Ishikawa (cell line): Measurements from ENCODE around the gene CCT3.
A peak's percentile ranks its signal among the peaks of the same experiment; 100 is the strongest.

ENCODE experiments used
- CEBPB ChIP-seq: IDR thresholded peaks from 2 replicates; pipeline ENCODE4 v1.6.1; 2012
- CREB1 ChIP-seq: IDR thresholded peaks from 2 replicates; pipeline ENCODE4 v1.6.1; 2012; ENCODE audit warnings: low read depth
- EGR1 ChIP-seq: IDR thresholded peaks from 2 replicates; pipeline ENCODE4 v1.6.1; 2012
- EP300 ChIP-seq: IDR thresholded peaks from 2 replicates; pipeline ENCODE4 v1.6.1; 2012; ENCODE audit warnings: borderline replicate concordance
- FOXM1 ChIP-seq: IDR thresholded peaks from 2 replicates; pipeline ENCODE4 v1.6.1; 2012; ENCODE audit warnings: low read depth, borderline replicate concordance
- NFIC ChIP-seq: IDR thresholded peaks from 2 replicates; pipeline ENCODE4 v1.6.1; 2012
- RAD21 ChIP-seq: IDR thresholded peaks from 2 replicates; pipeline ENCODE4 v1.6.1; 2012; ENCODE audit warnings: low read depth
- TAF1 ChIP-seq: IDR thresholded peaks from 2 replicates; pipeline ENCODE4 v1.6.1; 2012; ENCODE audit warnings: low read depth, mild to moderate bottlenecking
- TCF12 ChIP-seq: IDR thresholded peaks from 2 replicates; pipeline ENCODE4 v1.6.1; 2012; ENCODE audit warnings: low read depth
- TEAD4 ChIP-seq: IDR thresholded peaks from 2 replicates; pipeline ENCODE4 v1.6.1; 2012
- YY1 ChIP-seq: IDR thresholded peaks from 2 replicates; pipeline ENCODE4 v1.6.1; 2012; ENCODE audit warnings: low read depth
- ZBTB7A ChIP-seq: IDR thresholded peaks from 2 replicates; pipeline ENCODE4 v1.6.1; 2012; ENCODE audit warnings: low read depth
- TF ChIP-seq, protein P1 (sequence below): IDR thresholded peaks from 2 replicates; pipeline ENCODE4 v1.6.1; 2012
- TF ChIP-seq, protein P2 (sequence below): IDR thresholded peaks from 2 replicates; pipeline ENCODE4 v1.6.1; 2012; ENCODE audit warnings: low read depth, mild to moderate bottlenecking
- TF ChIP-seq, protein P3 (sequence below): IDR thresholded peaks from 2 replicates; pipeline ENCODE4 v1.6.1; 2012

Gene CCT3

DNA sequence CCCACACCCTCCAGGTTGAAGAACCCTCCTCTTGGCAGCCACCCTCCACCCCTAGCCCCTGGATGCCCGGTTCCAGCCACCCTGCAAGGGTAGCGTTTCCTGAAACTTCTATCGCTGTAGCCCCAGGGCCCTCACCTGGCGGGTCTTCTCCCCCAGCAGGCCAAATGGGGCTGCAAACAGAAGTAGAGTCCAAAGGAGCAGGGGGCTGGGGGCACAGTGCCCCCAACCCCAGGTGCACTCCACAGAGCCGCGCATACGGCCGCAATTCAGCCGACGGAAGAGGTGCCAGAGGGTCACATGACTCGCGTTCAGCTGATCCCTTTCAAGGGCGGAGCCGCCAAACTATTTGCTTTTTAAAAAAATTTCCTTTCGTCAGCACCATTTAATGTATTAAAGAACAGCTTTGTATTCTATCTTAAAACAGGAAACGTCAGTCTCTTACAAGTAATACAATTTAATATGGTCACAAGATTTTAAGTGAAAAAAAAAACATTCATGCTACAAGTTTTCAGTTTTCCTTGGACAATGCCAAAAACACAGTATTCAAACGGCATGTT lies 42.6 kb downstream of the CCT3 start, which contains the start of gene GLMP:
TSS of gene GLMP (minus strand) at position 289 of the 557 bp plus-strand sequence. CDS start at position 255, 34 bp downstream.
- TF ChIP-seq, protein P1, sequence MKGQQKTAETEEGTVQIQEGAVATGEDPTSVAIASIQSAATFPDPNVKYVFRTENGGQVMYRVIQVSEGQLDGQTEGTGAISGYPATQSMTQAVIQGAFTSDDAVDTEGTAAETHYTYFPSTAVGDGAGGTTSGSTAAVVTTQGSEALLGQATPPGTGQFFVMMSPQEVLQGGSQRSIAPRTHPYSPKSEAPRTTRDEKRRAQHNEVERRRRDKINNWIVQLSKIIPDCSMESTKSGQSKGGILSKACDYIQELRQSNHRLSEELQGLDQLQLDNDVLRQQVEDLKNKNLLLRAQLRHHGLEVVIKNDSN: peak; percentile 98
- TF ChIP-seq NFIC: peak; percentile 38
- TF ChIP-seq EP300: no peak
- TF ChIP-seq ZBTB7A: peak; percentile 32; the same call in 1 of the 2 replicates
- 0 out of 2 replicates have a peak, but pooled peaks have one; percentile 18 for TF ChIP-seq TEAD4
- TF ChIP-seq FOXM1: no peak

DNA sequence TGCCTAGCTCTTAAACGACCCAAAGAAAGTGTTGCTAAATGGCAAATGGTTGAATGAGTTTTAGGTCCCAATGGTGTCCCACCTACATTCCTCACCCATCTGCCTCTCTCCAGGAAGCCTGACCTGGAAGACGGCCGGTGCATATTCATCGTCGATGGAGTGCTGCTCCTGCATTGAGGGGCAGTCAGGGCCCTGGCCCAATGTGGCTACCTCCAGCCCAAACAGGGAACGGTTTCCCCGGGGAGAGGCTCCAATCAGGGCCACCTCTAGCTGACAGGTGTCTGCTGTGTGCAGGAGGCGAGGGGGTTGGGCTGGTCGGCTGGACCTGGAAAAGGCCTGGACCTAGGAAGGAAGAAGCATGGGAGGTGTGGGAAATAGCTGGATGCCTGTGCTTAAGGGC lies 44.2 kb downstream of the CCT3 start:
- TF ChIP-seq EGR1 (no peak), FOXM1 (no peak), RAD21 (no peak), TCF12 (no peak), CEBPB (no peak), ZBTB7A (no peak), YY1 (no peak), CREB1 (no peak), TEAD4 (no peak), TAF1 (no peak), EP300 (no peak), NFIC (no peak)
- TF ChIP-seq, protein P2, sequence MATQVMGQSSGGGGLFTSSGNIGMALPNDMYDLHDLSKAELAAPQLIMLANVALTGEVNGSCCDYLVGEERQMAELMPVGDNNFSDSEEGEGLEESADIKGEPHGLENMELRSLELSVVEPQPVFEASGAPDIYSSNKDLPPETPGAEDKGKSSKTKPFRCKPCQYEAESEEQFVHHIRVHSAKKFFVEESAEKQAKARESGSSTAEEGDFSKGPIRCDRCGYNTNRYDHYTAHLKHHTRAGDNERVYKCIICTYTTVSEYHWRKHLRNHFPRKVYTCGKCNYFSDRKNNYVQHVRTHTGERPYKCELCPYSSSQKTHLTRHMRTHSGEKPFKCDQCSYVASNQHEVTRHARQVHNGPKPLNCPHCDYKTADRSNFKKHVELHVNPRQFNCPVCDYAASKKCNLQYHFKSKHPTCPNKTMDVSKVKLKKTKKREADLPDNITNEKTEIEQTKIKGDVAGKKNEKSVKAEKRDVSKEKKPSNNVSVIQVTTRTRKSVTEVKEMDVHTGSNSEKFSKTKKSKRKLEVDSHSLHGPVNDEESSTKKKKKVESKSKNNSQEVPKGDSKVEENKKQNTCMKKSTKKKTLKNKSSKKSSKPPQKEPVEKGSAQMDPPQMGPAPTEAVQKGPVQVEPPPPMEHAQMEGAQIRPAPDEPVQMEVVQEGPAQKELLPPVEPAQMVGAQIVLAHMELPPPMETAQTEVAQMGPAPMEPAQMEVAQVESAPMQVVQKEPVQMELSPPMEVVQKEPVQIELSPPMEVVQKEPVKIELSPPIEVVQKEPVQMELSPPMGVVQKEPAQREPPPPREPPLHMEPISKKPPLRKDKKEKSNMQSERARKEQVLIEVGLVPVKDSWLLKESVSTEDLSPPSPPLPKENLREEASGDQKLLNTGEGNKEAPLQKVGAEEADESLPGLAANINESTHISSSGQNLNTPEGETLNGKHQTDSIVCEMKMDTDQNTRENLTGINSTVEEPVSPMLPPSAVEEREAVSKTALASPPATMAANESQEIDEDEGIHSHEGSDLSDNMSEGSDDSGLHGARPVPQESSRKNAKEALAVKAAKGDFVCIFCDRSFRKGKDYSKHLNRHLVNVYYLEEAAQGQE: no peak
- TF ChIP-seq, protein P1: no peak
- TF ChIP-seq, protein P3, sequence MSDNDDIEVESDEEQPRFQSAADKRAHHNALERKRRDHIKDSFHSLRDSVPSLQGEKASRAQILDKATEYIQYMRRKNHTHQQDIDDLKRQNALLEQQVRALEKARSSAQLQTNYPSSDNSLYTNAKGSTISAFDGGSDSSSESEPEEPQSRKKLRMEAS: no peak

DNA sequence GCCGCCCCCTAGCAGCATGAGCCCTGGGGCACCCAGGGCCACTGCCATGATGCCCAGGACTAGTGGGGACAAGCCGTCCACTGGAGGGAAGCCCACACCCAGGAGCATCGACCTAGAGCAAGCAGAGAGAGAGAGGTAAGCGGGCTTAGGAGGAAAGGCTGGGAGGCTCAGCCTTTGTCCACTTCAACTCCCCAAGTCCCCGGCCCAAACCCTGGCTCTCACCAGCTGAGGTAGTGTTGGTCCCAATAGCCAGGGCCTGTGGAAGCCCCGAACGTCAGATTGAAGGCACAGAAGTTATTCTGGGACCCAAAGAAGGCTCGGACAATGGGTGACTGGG lies 45.0 kb downstream of the CCT3 start:
- no peak for TF ChIP-seq NFIC
- no peak for TF ChIP-seq FOXM1
- TF ChIP-seq YY1: no peak

DNA sequence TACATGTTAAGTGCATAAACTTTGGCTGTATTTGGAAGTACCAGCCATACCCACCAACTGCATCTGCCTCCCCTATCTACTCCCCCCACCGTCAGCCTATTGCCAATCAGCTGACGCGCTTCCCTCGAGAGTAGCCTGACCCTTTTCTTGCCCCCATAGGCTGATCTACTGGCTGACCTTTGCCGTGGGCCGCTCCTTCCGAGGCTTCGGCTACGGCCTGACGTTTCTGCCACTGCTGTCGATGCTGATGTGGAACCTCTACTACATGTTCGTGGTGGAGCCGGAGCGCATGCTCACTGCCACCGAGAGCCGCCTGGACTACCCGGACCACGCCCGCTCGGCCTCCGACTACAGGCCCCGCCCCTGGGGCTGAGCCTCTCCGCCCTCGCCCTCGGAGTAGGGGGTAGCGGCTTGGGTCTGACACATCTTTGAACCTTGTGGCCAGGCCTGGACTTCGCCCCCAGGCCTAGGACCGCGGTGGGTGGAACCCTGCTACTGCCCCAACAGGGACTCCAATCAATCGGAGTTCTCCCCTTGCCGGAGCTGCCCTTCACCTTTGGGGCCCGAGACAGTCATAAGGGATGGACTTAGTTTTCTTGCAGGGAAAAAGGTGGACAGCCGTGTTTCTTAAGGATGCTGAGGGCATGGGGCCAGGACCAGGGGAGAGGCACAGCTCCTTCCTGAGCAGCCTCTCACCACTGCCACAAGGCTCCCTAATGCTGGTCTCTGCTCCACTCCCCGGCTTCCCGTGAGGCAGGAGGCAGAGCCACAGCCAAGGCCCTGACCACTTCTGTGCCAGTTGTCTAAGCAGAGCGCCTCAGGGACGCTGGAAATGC lies 46.6 kb downstream of the CCT3 start:
- TF ChIP-seq NFIC: no peak
- no peak for TF ChIP-seq CEBPB
- no peak for TF ChIP-seq TEAD4
- no peak for TF ChIP-seq ZBTB7A
- TF ChIP-seq, protein P3: no peak
- no peak for TF ChIP-seq EP300
- no peak for TF ChIP-seq TCF12
- TF ChIP-seq YY1: no peak
- TF ChIP-seq, protein P1: no peak
- TF ChIP-seq CREB1: no peak
- no peak for TF ChIP-seq EGR1
- TF ChIP-seq, protein P2: no peak
- TF ChIP-seq TAF1: no peak
- no peak for TF ChIP-seq RAD21
- no peak for TF ChIP-seq FOXM1

DNA sequence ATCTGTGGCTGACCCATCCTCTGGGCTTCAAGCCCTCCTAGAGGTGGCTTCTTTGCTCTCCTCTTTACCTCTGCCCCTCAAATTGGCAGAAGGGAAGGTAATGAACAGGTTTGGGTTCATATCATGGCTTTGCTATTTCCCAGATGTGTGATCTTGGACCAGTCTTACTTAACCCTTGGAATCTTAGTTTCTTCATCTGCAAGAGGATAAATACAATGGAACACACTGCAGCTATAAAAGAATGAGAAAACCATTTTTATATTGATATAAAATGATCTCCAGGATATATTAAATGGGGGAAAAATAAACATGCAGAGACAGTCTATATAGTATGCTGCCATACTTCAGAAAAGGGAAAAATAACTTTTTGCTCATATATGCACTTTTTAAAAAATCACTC lies 48.2 kb downstream of the CCT3 start:
- TF ChIP-seq YY1: no peak
- TF ChIP-seq ZBTB7A: no peak
- no peak for TF ChIP-seq TCF12
- TF ChIP-seq, protein P2: no peak
- TF ChIP-seq CREB1: no peak
- TF ChIP-seq TAF1: no peak
- TF ChIP-seq, protein P1: no peak
- TF ChIP-seq NFIC: no peak
